ENCODE measurements around the gene DYNC1H1.
A peak's percentile ranks its signal among the peaks of the same experiment; 100 is the strongest.
"Not testable (repeated sequence)": the region's sequence is repeated elsewhere in the genome, so short reads cannot be mapped to it uniquely, and the experiment has no call there.

DYNC1H1 gene

GRCh38 chr14:102064590-102064989 is 100.2 kb downstream of the DYNC1H1 start:
- not testable (repeated sequence) for DNase-seq (ENCODE audit: low read depth)

- DNase-seq (ENCODE audit: low read depth), result no peak
Measured at GRCh38 chr14:102066041-102066451, 101.7 kb downstream of the DYNC1H1 start.

- DNase-seq (ENCODE audit: low read depth), result no peak
Measured at GRCh38 chr14:102071283-102071998, 107.1 kb downstream of the DYNC1H1 start.

GRCh38 chr14:102074415-102074964 is 110.1 kb downstream of the DYNC1H1 start:
- DNase-seq (ENCODE audit: low read depth), result no peak

GRCh38 chr14:102075155-102075554 is 110.8 kb downstream of the DYNC1H1 start:
- no peak for DNase-seq (ENCODE audit: low read depth)

GRCh38 chr14:102077382-102077709 is 113.0 kb downstream of the DYNC1H1 start:
- no peak for DNase-seq (ENCODE audit: low read depth)

GRCh38 chr14:102078361-102078791 is 114.0 kb downstream of the DYNC1H1 start:
- not testable (repeated sequence) for DNase-seq (ENCODE audit: low read depth)

- no peak for DNase-seq (ENCODE audit: low read depth)
Measured at GRCh38 chr14:102078831-102079699, 114.7 kb downstream of the DYNC1H1 start.

GRCh38 chr14:102079700-102079979 is 115.3 kb downstream of the DYNC1H1 start:
- no peak for DNase-seq (ENCODE audit: low read depth)

GRCh38 chr14:102080183-102081080 is 116.1 kb downstream of the DYNC1H1 start:
- DNase-seq (ENCODE audit: low read depth), result no peak

- no peak for DNase-seq (ENCODE audit: low read depth)
Measured at GRCh38 chr14:102081231-102082080, 117.1 kb downstream of the DYNC1H1 start.

GRCh38 chr14:102084522-102084921 is 120.1 kb downstream of the DYNC1H1 start:
- not testable (repeated sequence) for DNase-seq (ENCODE audit: low read depth)

GRCh38 chr14:102084931-102085330 is 120.6 kb downstream of the DYNC1H1 start:
- no peak for DNase-seq (ENCODE audit: low read depth)

GRCh38 chr14:102085488-102085887 is 121.1 kb downstream of the DYNC1H1 start:
- no peak for DNase-seq (ENCODE audit: low read depth)

- DNase-seq (ENCODE audit: low read depth), result peak; percentile 57
Measured at GRCh38 chr14:102085948-102086708, 121.8 kb downstream of the DYNC1H1 start.

GRCh38 chr14:102086709-102086971 is 122.3 kb downstream of the DYNC1H1 start:
- DNase-seq (ENCODE audit: low read depth), result no peak

- DNase-seq (ENCODE audit: low read depth), result peak; percentile 97
Measured at GRCh38 chr14:102086972-102087761, 122.8 kb downstream of the DYNC1H1 start, which contains the start of gene HSP90AA1. TSS of gene HSP90AA1 (minus strand) at chr14:102087044. CDS start at chr14:102086378, 666 bp downstream.

- DNase-seq (ENCODE audit: low read depth), result no peak
Measured at GRCh38 chr14:102087762-102088011, 123.3 kb downstream of the DYNC1H1 start.

- peak; percentile 49 for DNase-seq (ENCODE audit: low read depth)
Measured at GRCh38 chr14:102088012-102088792, 123.8 kb downstream of the DYNC1H1 start.
